SKM-1 treated with dmso at 0.1 percent for 144 hours (cell line): ENCODE results near the gene TPM2.

Experiments
- DNase-seq: peaks from one replicate; lab custom pipeline; 2025; ENCODE audit not compliant: unreplicated experiment; lab: John Stamatoyannopoulos, UW

The TPM2 gene

GRCh38 chr9:35635730-35636129, 54.0 kb downstream of the TPM2 start:
- no peak for DNase-seq
